ENCODE measurements around the gene NFILZ.
"Not testable (repeated sequence)": the region's sequence is repeated elsewhere in the genome, so short reads cannot be mapped to it uniquely, and the experiment has no call there.

Gene NFILZ

GRCh38 chr19:8611877-8612806, 18.3 kb upstream of the NFILZ start:
- no peak for DNase-seq

- DNase-seq, result no peak
These were observed 17.6 kb upstream of the NFILZ start for GRCh38 chr19:8612807-8613171.

GRCh38 chr19:8614455-8614854, 16.0 kb upstream of the NFILZ start:
- DNase-seq, result no peak

DNA sequence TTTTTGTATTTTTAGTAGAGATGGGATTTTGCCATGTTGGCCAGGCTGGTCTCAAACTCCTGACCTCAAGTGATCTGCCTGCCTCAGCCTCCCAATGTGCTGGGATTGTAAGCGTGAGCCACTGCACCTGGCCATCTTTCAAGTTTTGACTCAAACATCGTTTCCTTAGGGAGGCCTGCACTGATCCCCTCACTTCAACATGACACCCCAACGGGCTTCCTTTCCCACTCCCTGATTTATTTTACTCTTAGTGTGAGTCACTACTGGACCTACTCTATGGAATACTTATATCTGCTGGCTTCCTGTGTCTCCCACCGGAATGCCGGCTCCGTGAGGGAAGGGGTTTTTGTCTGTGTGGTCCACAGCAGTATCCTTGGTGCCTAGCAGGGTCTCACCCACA, 15.4 kb upstream of the NFILZ start:
- no peak for DNase-seq

GRCh38 chr19:8615813-8616596, 14.4 kb upstream of the NFILZ start:
- peak; percentile 63 for DNase-seq

DNA sequence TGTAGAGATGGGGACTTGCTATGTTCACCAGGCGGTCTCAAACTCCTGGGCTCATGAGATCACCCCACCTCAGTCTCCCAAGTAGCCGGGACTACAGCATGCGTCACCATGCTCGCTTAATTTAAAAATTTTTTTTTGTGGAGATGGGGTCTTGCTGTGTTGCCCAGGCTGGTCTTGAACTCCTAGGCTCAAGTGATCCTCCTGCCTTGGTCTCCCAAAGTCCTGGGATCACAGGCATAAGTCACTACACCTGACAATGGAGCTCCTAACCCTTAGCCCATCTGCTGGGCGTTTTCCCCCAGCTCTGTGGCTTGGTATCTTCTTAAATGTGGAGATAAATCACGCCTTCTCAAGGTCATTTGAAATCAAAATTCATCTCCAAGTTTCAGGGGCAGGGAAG, 13.6 kb upstream of the NFILZ start:
- DNase-seq, result no peak

DNA sequence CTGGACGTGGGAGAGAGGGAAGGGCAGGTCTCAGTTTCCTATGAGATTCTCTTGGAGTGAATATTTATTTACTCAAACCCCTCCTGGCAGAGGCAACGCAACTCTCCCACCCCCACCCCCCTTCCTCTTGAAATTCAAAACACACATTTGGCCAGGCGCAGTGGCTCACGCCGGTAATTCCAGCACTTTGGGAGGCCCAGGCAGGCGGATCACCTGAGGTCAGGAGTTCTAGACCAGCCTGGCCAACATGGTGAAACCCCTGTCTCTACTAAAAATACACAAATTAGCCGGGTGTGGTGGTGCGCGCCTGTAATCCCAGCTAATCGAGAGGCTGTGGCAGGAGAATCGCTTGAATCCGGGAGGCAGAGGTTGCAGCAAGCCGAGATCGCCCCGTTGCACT, 13.1 kb upstream of the NFILZ start:
- DNase-seq, result not testable (repeated sequence)

GRCh38 chr19:8617984-8618383, 12.4 kb upstream of the NFILZ start:
- no peak for DNase-seq

DNA sequence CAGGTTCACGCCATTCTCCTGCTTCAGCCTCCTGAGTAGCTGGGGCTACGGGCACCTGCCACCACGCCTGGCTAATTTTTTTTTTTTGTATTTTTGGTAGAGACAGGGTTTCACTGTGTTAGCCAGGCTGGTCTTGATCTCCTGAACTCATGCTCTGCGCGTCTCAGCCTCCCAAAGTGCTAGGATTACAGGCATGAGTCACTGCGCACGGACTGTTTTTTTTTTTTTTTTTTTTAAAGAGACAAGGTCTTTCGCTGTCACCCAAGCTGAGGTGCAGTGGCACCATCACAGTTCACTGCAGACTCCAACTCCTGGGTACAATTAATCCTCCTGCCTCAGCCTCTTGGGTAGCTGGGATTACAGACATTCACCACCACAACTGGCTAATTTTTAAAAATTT, 11.7 kb upstream of the NFILZ start:
- DNase-seq, result no peak

GRCh38 chr19:8622886-8623285, 7.5 kb upstream of the NFILZ start:
- DNase-seq, result not testable (repeated sequence)

DNA sequence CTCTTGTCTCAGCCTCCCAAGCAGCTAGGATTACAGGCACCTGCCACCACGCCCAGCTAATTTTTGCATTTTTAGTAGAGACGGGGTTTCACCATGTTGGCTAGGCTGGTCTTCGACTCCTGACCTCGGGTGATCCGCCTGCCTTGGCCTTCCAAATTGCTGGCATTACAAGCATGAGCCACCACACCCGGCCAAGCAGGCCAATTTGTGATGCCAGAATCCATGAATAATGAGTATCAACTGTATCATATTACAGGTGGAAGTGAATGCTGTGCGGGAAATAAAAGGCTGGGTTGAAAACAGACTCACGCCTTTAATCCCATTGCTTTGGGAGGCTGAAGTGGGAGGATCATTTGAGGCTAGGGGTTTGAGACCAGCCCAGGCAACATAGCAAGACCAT, 3.6 kb upstream of the NFILZ start:
- DNase-seq, result no peak

- DNase-seq, result no peak
These were observed 1.2 kb upstream of the NFILZ start for GRCh38 chr19:8629184-8629583.

- no peak for DNase-seq
These were observed 477 bp downstream of the NFILZ start for GRCh38 chr19:8630796-8631424.

GRCh38 chr19:8631425-8631819, 989 bp downstream of the NFILZ start:
- no peak for DNase-seq

GRCh38 chr19:8635422-8635821, 5.0 kb downstream of the NFILZ start:
- no peak for DNase-seq

DNA sequence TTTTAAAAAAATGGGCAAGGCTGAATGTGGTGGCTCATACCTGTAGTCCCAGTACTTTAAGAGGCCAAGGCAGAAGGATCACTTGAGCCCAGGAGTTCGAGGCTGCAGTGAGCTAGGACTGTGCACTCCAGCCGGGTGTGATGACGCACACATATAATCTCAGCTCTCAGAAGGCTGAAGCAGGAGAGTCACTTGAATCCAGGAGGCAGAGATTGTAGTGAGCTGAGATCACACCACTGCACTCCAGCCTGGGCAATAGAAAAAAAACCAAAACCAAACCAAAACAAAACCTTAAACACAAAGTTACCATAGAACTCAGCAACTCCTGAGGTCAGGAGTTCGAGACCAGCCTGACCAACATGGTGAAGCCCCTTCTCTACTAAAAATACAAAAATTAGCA, 6.6 kb downstream of the NFILZ start:
- DNase-seq, result not testable (repeated sequence)

DNA sequence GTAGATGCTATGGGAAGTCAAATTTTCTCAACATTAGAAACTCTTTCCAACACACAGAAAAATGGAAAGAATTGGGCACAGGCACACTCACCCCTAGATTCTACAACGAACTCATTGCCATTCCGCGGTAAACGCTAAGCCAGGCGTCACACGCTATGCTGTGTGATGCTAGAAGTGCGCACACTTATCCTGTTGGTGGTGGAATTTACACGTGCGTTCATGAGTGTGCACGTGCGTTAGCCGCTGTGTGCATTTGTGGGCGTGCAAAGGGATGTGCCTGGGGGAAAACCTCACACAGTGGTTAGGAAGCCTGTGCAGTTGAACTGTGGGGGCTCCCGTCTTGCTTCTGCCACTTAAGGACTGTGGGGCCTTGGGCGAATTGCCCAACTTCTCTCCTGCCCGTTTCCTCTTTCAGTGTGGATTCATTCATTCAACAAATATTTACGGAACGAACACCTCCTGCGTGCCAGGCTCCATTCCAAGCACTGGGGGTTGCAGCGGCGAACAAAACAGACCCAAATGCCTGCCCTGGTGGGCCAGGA, 7.7 kb downstream of the NFILZ start:
- no peak for DNase-seq

DNA sequence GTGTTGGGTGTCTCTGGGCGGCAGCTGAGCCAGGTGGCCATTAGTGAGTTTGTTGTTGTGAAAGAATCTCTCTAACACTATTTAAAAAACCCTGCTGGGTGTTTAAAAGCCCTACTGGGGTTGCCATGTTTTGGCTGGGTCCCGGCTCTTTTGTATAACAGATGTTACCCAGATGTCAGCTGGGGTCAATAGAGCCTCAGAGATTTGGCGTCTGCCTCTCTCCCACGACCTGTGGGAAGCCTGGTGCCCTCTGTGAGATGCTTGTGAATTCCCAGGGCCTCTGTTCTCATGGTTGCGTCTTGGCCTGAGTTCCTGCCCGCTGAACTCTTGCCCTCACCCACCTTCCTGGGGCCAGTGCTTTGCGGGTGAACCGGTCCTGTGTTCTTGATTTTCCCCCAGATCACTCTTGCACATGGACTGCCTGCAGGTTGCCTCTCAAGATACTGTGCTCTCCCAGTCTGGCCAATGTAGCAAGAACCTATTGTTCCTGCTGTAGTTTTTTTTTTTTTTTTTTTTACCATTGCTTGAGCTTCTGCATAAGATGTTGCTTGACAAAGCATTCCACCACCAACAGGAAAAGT, 9.5 kb downstream of the NFILZ start:
- DNase-seq, result no peak

GRCh38 chr19:8640402-8641004, 10.1 kb downstream of the NFILZ start:
- no peak for DNase-seq

DNA sequence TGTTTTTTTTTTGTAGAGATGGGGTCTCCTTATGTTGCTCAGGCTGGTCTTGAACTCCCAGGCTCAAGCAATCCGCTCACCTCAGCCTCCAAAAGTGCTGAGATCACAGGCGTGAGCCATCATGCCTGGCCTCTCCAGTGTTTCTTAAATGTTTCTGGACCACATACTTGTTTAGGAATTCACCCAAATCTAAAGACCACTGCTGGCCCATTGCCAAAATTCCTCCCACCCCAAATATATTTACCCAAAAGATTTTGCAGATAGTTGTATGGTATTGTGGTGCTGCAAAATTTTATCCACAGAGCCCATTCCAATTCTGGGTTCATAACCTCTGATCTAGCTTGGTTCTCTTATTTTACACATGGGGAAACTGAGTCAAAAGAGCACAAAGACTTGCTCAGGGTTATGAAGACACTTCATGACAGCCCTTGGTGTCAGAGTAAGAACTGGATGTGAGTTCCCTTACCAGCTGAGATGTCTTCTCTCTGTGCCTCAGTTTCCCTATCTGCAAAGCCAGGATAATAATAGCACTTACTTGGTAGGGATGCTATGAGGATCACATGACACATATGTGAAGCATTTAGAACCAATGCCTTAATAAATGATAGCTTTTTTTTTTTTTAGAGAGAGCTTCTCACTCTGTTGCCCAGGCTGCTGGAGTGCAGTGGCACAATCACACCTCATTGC, 10.9 kb downstream of the NFILZ start:
- DNase-seq, result no peak

DNA sequence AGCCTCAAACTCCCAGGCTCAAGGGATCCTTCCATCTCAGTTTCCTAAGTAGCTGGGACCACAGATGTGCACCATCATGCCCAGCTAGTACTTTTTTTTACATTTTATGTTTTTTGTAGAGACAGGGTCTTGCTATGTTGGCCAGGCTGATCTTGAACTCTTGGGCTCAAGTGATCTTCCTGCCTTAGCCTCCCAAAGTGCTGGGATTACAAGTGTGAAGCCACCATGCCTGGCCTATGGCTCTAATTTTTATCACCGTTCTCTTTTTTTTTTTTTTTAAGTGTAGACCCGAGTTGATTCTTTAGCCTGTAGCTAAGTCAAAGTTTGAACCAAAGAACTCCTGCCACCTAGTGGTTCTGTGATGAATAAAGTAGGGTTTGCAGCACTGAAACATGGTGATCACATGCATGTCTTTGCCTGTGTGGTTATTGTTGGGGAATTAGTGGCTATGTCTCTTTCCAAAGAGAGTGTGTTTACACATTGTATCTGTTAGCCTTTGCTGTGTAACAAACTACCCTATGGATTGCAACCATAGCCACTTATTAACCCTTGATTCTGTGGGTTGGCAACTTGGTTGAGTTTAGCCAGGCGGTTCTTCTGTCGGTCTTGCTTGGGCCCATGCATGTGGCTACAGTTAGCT, 11.6 kb downstream of the NFILZ start:
- peak; percentile 60 for DNase-seq
